NCI-H1048 (cell line): ENCODE data around the gene PKIB.
"Not testable (repeated sequence)": the region's sequence is repeated elsewhere in the genome, so short reads cannot be mapped to it uniquely, and the experiment has no call there.

Source experiments
- DNase-seq: peaks from one replicate; lab custom pipeline; 2025; lab: John Stamatoyannopoulos, UW

Gene PKIB

GRCh38 chr6:122621638-122622037 is 11.4 kb downstream of the PKIB start:
- no peak for DNase-seq

- DNase-seq: no peak
These were observed 12.3 kb downstream of the PKIB start for GRCh38 chr6:122622479-122622878.

GRCh38 chr6:122623279-122623678 is 13.1 kb downstream of the PKIB start:
- no peak for DNase-seq

- no peak for DNase-seq
These were observed 14.6 kb downstream of the PKIB start for GRCh38 chr6:122624853-122625252.

- no peak for DNase-seq
These were observed 18.5 kb downstream of the PKIB start for GRCh38 chr6:122628714-122629113.

- no peak for DNase-seq
These were observed 21.5 kb downstream of the PKIB start for GRCh38 chr6:122631571-122632249.

- no peak for DNase-seq
These were observed 30.2 kb downstream of the PKIB start for GRCh38 chr6:122640366-122640765.

- DNase-seq: no peak
These were observed 31.6 kb downstream of the PKIB start for GRCh38 chr6:122641819-122642218.

- not testable (repeated sequence) for DNase-seq
These were observed 32.4 kb downstream of the PKIB start for GRCh38 chr6:122642604-122643003.

- no peak for DNase-seq
These were observed 35.1 kb downstream of the PKIB start for GRCh38 chr6:122645256-122645655.

GRCh38 chr6:122647765-122648164 is 37.6 kb downstream of the PKIB start:
- no peak for DNase-seq

GRCh38 chr6:122648726-122649125 is 38.5 kb downstream of the PKIB start:
- DNase-seq: no peak

- no peak for DNase-seq
These were observed 39.5 kb downstream of the PKIB start for GRCh38 chr6:122649701-122650100.

- DNase-seq: no peak
These were observed 40.2 kb downstream of the PKIB start for GRCh38 chr6:122650403-122650802.

- DNase-seq: no peak
These were observed 40.8 kb downstream of the PKIB start for GRCh38 chr6:122651031-122651430.

GRCh38 chr6:122651604-122652003 is 41.4 kb downstream of the PKIB start:
- DNase-seq: no peak

GRCh38 chr6:122652431-122652830 is 42.2 kb downstream of the PKIB start:
- DNase-seq: no peak

- DNase-seq: no peak
These were observed 42.9 kb downstream of the PKIB start for GRCh38 chr6:122653094-122653493.

- no peak for DNase-seq
These were observed 43.8 kb downstream of the PKIB start for GRCh38 chr6:122654012-122654411.

GRCh38 chr6:122657601-122658000 is 47.4 kb downstream of the PKIB start:
- DNase-seq: no peak

- no peak for DNase-seq
These were observed 50.1 kb downstream of the PKIB start for GRCh38 chr6:122660296-122660695.

GRCh38 chr6:122663981-122664380 is 53.8 kb downstream of the PKIB start:
- DNase-seq: no peak

GRCh38 chr6:122665929-122666328 is 55.7 kb downstream of the PKIB start:
- no peak for DNase-seq

- DNase-seq: no peak
These were observed 56.2 kb downstream of the PKIB start for GRCh38 chr6:122666418-122666817.
